Measurements from ENCODE around the gene ZFP69B. TPM values are rescaled to one million over a fixed set of nuclear protein-coding genes. Genes with fewer than 3 reads are reported as not detected.

ZFP69B gene
- total RNA-seq, 1 donor from 2014 or later: under 0.01 TPM

Other genes starting within 250 kb of the ZFP69B start
- gene TMCO2, start 202.5 kb upstream of the ZFP69B start, total RNA-seq: not detected
- 33.4 TPM for gene ZMPSTE24, start 192.2 kb upstream of the ZFP69B start, total RNA-seq
- gene COL9A2, start 133.2 kb upstream of the ZFP69B start, total RNA-seq: 7.8 TPM
- gene SMAP2, start 76.7 kb upstream of the ZFP69B start, total RNA-seq: 9.9 TPM
- gene ZFP69, start 26.8 kb downstream of the ZFP69B start, total RNA-seq: 3.7 TPM
- 6.3 TPM for gene EXO5, start 58.3 kb downstream of the ZFP69B start, total RNA-seq
- 2.1 TPM for gene ZNF684, start 81.2 kb downstream of the ZFP69B start, total RNA-seq
- 0.52 TPM for gene RIMS3, start 215.2 kb downstream of the ZFP69B start, total RNA-seq
- 28.2 TPM for gene NFYC, start 241.2 kb downstream of the ZFP69B start, total RNA-seq